Midbrain (tissue), 1 donor: Measurements from ENCODE around the gene GSTM3.
"Not testable (repeated sequence)": the region's sequence is repeated elsewhere in the genome, so short reads cannot be mapped to it uniquely, and the experiment has no call there.

Source experiments
- DNase-seq: peaks from one replicate; lab custom pipeline; 2025; lab: John Stamatoyannopoulos, UW

The GSTM3 gene

DNA sequence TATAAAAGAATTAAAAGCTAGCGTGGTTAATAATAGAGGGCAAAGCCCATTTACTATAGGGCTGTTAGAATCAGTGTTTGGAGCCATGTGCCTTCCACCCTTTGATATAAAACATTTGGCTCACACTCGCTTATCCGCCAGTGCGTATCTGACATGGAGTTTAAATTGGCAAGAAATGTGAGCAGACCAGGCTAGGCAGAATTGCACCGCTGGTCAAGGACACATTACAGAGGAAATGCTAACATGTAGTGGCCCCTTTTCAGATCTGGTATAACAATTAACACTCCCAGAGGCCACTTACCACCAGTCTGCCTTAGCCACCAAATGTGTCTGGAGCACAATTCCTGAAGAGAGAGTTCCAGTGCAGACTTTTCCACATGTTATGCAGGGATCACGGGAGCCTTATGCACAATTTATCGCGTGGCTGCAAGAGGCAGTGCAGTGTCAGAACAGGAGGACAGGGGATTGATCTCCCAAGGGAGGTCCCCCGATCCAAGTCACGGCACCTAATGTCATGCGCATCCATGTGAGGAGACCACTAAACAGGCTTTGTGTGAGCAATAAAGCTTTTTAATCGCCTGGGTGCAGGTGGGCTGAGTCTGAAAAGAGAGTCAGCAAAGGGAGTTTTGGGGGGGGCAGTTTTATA lies 14.0 kb downstream of the GSTM3 start:
- no peak for DNase-seq

DNA sequence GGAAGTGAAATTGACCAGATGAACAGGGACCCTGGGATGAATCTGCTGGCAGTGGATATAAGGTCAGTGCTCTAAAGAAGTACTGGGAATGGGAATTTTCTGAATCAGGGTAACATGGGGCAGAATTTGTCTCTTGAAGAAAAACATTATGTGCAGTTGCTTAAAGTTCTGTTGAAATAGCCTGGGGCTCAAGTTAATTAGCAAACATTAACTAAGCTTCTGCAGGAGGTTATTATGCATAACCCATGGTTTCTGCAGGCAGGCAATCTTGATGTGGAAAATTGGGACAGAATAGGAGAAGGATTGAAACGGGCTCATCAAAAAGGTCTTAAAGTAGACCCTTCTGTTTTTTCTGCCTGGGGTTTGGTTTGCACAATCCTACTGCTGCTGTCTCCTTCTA lies 14.8 kb downstream of the GSTM3 start:
- DNase-seq: no peak

DNA sequence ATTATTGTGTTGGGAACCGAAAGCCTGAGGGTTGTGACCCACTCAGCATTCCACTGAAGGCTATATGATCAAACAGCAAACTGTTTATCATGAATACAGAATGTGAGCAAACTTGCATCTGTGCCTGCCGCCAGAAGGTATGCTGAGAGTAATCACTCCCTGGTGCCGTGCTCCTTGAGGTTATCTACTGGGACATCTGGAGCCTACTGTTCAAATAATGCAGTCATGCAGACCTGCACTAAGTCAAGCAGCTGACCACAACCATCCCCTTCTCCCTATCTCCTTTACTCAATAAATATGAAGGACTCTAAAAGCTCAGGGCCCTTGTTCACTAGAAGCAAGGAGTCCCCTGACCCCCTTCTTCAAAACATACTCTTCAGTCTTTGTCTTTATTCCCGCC lies 15.3 kb downstream of the GSTM3 start:
- no peak for DNase-seq

DNA sequence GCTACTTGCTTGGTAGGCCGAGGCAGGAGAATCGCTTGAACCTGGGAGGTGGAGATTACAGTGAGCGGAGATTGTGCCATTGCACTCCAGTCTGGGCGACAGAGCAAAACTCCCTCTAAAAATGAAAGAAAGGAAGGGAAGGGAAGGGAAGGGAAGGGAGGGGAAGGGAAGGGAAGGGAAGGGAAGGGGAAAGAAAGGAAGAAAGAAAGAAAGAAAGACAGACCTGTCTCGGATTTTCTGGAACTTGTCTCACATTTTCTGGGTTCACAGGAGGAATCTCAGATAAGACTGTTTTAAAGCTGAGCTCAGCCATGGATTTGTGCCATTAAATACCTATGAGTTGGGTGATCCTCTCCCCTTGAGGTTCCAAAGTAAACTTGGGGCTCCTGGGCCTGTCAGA lies 15.9 kb downstream of the GSTM3 start:
- DNase-seq: no peak

DNA sequence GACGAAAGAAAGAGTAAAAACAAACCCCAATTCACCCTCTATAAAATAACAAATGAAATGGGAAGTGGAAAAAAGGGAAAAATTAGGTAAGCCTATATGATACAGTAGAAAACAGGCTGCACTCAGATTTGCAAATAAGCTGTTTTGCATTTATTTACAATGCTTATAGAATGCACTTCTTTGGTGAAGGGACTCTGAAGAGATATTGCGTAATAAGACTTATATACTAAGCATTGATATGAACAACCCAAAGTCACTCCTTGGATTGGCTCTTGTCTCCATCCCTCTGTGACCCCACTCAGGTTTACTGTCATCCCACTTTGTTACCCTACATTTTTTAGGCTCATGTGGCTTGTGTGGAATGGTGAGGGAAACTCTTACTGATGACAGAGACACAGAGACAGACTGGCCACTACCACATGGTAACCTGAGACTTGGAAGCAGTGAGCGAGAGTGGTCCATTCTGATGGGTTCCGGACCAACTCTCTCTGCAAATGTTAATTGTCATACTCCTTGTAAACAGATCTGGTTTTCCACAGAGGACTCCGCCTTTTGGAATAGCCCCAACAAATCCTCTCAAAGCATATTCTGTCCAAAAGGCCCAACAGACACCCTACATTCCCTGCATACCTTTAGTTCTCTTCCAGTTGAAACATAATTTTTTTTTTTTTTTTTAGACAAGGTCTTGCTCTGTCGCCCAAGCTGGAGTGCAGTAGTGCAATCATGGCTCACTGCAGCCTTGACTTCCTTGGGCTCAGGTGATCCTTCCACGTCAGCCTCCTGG lies 17.7 kb downstream of the GSTM3 start:
- DNase-seq: no peak

DNA sequence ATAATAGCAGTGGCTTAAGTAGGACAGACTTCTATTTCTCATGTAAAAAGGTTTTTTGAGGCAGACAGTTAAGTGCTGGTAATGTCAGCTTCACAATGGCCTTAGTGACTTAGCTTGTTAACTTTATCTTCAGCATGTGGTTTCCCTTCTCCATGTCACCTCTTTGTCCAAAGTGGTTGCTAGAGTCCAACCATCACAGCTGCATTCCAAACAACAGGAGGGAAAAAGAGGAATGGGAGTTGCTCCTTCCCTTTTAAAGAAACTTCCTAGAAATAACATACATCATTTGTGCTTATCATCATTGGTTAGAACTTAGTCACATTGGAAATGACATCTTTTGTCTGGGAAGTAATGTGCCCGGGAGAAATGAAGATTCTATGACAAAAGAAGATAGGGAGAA lies 18.9 kb downstream of the GSTM3 start:
- no peak for DNase-seq

DNA sequence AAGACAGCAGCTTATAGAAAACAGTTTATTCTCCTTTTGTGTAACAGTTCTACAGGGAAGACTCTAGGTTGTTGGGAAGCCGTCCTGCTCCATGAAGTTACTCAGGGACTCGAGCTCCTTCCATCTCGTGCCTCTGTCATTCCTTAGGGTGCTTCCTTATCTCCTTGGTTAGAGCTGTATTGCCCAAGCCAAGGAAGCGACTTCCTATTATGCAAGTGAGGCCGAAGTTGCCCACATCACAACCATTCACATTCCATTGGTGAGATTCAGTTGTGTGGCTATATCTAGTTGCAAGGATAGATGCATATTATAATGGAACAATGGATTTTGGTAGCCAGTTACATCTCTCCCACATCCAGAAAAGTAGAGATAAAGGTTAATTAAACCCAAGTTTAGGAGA lies 19.8 kb downstream of the GSTM3 start:
- no peak for DNase-seq

DNA sequence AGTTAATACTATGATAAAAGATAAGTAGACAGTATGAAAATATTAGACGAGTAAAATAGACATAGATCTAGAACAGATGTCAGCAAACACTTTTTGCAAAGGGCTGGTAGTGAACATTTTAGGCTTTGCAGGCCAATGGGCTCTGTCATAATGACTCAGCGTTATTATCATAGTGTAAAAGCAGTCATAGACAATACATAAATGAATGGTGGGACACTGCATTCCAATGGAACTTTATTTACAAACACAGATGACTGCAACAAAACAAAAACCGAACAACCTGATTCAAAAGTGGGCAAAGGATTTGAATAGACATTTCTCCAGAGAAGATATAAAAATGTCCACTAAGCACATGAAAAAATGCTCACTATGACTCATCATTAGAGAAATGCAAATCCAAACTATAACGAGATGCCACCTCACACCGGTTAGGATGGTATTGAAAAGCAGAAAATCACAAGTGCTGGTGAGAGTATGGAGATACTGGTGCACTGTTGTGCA lies 21.5 kb downstream of the GSTM3 start:
- no peak for DNase-seq

DNA sequence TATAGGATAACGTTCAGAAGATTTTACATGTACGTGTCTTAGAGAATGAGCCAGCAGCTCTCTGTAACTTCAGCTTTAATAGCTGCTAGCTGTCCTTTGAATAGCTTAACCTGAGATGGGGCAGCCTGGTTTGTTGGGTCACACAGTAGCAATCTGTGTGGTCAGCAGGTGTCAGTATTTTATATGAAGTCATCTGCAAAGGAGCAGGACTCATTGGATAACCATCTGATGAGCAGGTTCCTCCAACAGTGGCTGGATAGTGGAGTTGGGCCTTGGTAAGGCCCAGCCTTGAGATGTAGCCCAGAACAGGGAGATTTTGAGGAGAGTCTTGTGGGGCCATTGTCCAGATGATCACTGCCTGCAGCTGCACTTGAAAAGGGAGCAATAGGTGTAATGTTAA lies 22.3 kb downstream of the GSTM3 start:
- no peak for DNase-seq

DNA sequence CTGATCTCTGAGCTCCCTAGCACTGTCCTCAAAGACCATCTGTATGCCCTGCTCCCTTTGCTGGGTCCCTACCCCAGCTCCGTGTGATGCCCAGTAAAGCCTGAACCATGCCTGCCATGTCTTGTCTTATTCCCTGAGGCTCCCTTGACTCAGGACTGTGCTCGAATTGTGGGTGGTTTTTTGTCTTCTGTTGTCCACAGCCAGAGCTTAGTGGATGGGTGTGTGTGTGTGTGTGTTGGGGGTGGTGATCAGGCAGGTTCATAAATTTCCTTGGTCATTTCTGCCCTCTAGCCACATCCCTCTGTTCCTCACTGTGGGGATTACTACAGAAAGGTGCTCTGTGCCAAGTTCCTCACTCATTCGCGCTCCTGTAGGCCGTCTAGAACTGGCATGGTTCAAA lies 23.1 kb downstream of the GSTM3 start:
- no peak for DNase-seq

DNA sequence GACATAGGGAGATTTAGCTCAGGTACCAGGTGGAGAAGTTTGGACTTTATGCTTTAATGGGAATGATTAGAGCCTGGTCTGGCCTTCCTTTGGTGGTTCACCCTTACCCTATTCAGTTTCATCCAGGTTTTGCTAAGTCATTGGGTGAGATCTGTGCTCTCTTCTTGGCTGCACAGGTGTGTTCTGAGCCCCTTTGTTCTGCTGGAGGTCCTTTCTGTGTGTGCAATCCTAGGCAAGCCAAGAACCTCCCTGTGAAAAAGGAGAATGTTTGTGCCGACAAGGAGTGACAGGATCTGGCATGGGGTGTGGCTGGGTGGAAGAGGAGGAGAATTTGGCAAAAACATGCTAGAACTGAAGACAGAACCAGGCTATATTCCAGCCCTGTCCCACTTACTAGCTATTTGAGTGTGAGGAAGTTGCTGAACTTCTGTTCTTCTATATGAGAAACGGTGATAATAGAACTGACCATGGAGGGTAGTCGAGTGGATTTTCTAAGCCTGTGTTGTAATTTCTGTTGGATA lies 24.2 kb downstream of the GSTM3 start:
- DNase-seq: no peak

DNA sequence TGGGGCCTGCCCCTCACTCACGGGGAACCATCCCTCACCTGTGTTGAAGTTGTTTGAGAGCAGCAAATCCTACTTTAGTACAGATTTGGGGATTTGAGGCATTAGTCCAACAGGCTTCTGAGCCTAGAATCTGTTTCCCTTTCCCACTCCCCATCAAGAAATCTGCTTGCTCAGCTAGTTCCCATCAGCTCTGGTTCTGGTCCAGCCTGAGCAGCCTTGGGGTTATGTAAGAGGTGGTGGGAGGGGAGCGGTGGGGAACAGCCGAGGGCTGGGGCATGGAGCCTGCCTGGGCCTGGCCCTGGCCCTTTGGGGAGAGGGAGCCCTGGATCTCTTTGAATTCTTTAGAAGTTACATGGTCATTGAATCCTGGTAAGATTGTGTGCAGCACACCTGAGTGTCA lies 24.7 kb downstream of the GSTM3 start:
- DNase-seq: no peak

DNA sequence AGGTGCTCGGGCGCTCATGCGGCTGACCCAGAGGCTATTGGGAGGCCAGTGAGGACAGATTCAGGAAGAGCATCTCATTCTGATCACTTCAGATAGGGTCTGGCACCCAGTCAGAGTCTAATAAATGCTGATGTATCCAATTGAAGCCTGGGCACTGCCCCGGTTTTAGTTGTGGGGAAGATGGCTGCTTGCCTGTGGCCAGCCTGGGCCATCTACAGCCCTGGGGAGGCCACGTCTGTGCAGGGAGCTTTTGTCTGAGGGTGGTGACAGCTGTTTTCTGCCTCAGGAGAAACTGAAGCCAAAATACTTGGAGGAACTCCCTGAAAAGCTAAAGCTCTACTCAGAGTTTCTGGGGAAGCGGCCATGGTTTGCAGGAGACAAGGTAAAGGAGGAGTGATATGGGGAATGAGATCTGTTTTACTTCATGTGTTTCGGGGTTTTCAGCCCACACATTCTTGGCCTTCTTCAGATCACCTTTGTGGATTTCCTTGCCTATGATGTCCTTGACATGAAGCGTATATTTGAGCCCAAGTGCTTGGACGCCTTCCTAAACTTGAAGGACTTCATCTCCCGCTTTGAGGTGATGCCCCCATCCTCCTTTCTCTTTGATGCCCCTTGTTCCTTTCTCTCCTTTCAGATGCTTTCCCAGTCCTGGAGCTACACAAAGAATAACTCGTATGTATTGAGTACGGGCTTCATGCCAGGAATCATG lies 26.0 kb downstream of the GSTM3 start:
- DNase-seq: no peak

DNA sequence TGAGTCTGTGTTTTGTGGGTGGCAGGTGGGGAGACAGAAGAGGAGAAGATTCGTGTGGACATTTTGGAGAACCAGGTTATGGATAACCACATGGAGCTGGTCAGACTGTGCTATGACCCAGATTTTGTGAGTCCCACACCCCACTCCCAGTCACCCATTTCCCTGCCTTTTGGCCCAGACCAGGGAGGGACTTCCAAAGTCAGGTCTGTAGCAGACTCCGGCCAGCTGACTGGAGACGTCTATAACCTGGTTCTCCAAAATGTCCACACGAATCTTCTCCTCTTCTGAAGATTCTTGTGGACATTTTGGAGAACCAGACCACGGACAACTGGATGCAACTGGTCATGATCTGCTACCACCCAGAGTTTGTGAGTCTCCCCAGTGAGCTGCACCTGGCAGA lies 27.2 kb downstream of the GSTM3 start:
- DNase-seq: no peak

DNA sequence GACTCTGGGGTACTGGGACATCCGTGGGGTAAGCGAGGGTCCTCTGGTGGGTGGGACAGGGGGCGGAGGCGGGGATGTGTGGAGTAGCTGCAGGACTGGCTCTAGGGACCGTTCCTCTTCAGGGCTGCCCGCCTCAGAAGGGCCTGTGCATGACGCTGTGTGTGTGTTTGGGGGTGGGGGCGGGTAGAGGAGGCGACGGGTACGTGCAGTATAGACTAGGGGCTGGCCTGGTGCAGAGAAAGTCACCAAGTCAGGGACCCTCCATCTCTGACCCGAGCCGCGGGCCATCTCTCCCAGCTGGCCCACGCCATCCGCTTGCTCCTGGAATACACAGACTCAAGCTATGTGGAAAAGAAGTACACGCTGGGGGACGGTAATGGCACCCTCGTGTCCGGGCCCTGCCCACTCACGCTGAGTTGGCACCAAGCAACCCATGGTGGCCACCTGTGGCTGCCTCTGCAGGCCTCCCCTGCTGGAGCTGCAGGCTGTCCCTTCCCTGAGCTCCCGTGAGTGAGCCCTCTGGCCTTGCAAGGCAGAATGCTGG lies 28.4 kb downstream of the GSTM3 start:
- no peak for DNase-seq

DNA sequence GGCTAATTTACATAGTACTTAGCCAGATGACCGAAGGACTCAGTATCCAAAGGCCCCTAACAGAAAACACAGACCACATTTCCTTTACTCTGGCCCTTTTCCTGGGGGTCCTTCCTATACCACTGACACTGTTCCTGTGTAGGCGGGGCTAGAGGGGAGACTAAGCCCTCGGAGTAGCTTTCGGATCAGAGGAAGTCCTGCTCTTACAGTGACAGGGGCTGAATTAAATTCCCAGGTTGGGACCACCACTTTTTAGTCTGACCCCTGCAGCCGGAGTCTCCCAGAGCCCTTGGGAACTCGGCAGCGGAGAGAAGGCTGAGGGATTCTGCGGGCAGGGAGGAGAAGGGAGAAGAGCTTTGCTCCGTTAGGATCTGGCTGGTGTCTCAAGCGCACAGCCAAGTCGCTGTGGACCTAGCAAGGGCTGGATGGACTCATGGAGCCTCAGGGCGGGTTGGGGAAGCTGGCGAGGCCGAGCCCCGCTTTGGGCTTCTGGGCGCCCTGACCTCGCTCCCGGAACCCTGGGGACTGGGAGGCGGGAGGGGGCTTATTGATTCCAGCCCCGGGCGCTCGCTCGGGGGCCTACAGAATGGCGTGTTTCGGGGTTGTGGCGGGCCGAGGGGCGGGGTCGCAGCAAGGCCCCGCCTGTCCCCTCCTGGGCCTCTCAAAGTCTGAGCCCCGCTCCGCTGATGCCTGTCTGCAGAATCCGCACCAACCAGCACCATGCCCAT lies 29.1 kb downstream of the GSTM3 start, which contains the start of gene GSTM5:
TSS of gene GSTM5 (plus strand) at position 659 of the 728 bp plus-strand sequence. CDS start at position 721, 62 bp downstream.
- DNase-seq: not testable (repeated sequence)

DNA sequence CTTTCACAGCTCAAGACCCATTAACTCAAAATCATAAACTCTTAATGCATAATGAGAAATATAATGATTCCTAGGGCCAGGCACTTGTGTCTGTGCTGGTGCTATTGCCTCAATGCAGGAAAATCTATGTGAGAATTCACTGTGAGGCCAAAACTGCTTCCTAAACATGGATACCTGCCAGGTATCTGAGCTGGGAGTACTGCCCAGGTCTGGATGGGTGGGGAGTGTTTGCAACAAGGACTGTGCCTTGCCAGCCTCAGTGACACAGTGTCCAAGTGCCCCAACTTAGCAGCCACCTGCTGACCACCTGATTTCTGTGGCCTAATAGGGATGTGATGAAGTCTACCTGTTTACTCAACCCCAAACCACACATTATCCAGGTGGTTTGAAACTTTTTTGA lies 31.0 kb downstream of the GSTM3 start:
- DNase-seq: not testable (repeated sequence)

DNA sequence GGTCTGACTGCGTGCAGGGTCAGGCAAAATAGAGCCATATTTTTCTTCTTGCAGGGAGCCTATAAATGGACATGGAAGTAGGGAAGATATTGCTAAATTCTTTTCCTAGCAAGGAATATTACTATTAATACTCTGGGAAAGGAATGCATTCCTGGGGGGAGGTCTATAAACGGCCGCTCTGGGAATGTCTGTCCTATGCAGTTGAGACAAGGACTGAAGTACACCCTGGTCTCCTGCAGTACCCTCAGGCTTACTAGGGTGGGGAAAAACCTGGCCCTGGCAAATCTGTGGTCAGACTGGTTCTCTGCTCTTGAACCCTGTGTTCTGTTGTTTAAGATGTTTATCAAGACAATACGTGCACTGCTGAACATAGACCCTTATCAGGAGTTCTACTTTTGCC lies 31.9 kb downstream of the GSTM3 start:
- DNase-seq: not testable (repeated sequence)

DNA sequence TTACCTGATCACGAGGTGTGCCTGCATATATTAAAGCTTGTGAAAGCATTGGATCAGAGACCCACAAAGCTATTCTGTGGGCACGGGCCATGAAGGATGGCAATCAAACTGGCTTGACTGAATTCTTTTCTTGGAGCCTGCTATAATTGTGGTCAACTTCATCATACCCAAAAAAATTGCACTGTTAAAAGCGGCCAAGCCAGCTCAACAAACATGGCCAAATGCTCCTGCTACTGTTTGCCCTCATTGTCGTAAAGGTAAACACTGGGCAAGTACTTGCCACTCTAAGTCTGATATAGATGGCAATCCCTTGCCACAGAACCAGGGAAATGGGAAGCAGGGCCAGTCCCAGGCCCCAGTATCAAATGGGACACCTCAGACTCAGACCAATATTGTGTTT lies 35.4 kb downstream of the GSTM3 start:
- DNase-seq: no peak

DNA sequence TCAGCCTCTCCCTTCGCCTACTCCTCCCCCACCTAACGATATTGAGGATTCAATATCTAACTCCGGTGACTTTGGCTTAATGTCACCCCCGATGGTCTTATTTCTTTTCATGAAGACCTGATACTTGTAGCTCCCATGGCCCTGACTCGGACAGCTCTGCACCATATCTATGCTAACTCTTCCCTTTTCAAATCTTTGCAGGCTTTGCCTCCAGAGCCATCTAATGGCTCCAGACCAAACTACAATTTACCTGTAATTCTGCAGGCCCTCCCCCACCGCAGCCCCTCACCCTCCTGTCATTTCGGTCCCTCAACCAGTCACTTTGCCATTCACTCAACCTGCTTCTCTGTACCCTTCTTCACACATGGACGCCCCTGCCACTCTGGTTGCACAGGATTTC lies 36.7 kb downstream of the GSTM3 start:
- DNase-seq: no peak

DNA sequence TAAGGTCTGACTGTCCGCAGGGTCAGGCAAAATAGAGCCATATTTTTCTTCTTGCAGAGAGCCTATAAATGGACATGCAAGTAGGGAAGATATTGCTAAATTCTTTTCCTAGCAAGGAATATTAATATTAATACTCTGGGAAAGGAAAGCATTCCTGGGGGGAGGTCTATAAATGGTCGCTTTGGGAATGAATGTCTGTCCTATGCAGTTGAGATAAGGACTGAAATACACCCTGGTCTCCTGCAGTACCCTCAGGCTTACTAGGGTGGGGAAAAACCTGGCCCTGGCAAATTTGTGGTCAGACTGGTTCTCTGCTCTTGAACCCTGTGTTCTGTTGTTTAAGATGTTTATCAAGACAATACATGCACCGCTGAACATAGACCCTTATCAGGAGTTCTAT lies 37.9 kb downstream of the GSTM3 start:
- DNase-seq: not testable (repeated sequence)

DNA sequence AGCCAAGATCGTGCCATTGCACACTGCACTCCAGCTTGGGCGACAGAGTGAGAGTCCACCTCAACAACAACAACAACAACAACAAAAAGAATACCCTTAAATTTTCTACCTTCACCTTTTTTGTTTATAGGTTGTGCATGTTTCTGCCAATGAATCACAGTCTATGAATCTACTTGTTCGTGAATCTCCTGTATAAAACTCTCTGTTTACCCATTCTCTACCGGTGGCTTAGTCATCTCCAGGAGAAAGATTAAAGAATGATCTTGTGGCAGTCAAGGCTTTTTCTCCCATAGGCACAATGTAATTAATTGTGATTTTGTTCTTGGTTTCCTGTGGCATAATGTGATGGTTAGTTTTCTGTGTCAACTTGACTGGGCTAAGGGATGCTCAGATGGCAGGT lies 43.0 kb downstream of the GSTM3 start:
- not testable (repeated sequence) for DNase-seq
